SK-N-SH (cell line): ENCODE measurements around the gene FRMPD4. TPM values are rescaled to one million over a fixed set of nuclear protein-coding genes. Genes with fewer than 3 reads are reported as not detected.

Source experiments
- CTCF ChIA-PET: fragments of 300-600, 350-600 bp; formaldehyde crosslinking; extraction: SDS; loops from one replicate; lab custom pipeline; 2021; lab: Yijun Ruan, JAX
- POLR2A ChIA-PET: fragments of 350-600 bp; sonication (Branson Sonifier 250); formaldehyde crosslinking; extraction: SDS; loops from one replicate; lab custom pipeline; 2020; ENCODE audit warnings: antibody characterized with exemption, inconsistent platforms; lab: Yijun Ruan, JAX
- DNase-seq: peaks from one replicate; pipeline ENCODE4 v3.0.0; 2012
- H2AFZ ChIP-seq: fragments of 200-600 bp; sonication (generic); 2 replicates; pipeline ENCODE4 v1.8.1; 2016; ENCODE audit warnings: antibody characterized with exemption, mild to moderate bottlenecking, low read depth
- H3F3A ChIP-seq: fragments of 200-600 bp; sonication (generic); replicated peaks from 2 replicates; pipeline ENCODE3; 2016; ENCODE audit warnings: antibody characterized with exemption, mild to moderate bottlenecking; ENCODE audit not compliant: insufficient read depth
- H3K27ac ChIP-seq, 2 experiments: fragments of 200-500 bp in 1 of 2; fragments of 200-600 bp in 1 of 2; sonication (Bioruptor generic) in 1 of 2; sonication (generic), shearing (Covaris generic) in 1 of 2; 2 replicates each; pipeline versions ENCODE4 v1.5.1 to v1.6.1; 2014 to 2016; ENCODE audit warnings: low read depth in 2 of 2, inconsistent platforms in 1 of 2, low read length in 1 of 2, mild to moderate bottlenecking in 1 of 2, mixed read lengths in 1 of 2
- H3K27me3 ChIP-seq: fragments of 200-600 bp; sonication (generic), shearing (Covaris generic); 2 replicates; pipeline ENCODE4 v1.6.1; 2016; ENCODE audit warnings: mixed run types; ENCODE audit not compliant: insufficient read depth
- H3K36me3 ChIP-seq, 2 experiments: fragments of 200-500 bp in 1 of 2; fragments of 200-600 bp in 1 of 2; sonication (Bioruptor generic) in 1 of 2; sonication (generic) in 1 of 2; replicated peaks in 1 of 2; 2 replicates each; pipeline versions ENCODE3 to v1.5.1; 2014 to 2016; ENCODE audit warnings: low read length in 1 of 2, mild to moderate bottlenecking in 1 of 2; ENCODE audit not compliant: insufficient read depth in 2 of 2, control insufficient read depth in 1 of 2
- H3K4me1 ChIP-seq, 2 experiments: fragments of 200-500 bp in 1 of 2; fragments of 200-600 bp in 1 of 2; sonication (Bioruptor generic) in 1 of 2; sonication (generic), shearing (Covaris generic) in 1 of 2; 2 replicates each; pipeline versions ENCODE4 v1.5.1 to v1.6.1; 2014 to 2016; ENCODE audit warnings: low read depth in 1 of 2, low read length in 1 of 2, mixed run types in 1 of 2; ENCODE audit not compliant: insufficient read depth in 2 of 2, control insufficient read depth in 1 of 2
- H3K4me2 ChIP-seq: fragments of 200-600 bp; sonication (generic), shearing (Covaris generic); 2 replicates; pipeline ENCODE4 v1.6.1; 2017; ENCODE audit warnings: mixed run types
- H3K4me3 ChIP-seq, 2 experiments: fragments of 200-500 bp in 1 of 2; fragments of 200-600 bp in 1 of 2; sonication (Bioruptor generic) in 1 of 2; sonication (generic), shearing (Covaris generic) in 1 of 2; 2 replicates each; pipeline versions ENCODE4 v1.5.1 to v1.8.1; 2014 to 2016; ENCODE audit warnings: low read depth in 2 of 2, inconsistent platforms in 1 of 2, low read length in 1 of 2, mild to moderate bottlenecking in 1 of 2, mixed read lengths in 1 of 2, moderate library complexity in 1 of 2
- H3K79me2 ChIP-seq: fragments of 200-600 bp; sonication (generic); 2 replicates; pipeline ENCODE4 v1.8.1; 2017; ENCODE audit warnings: mild to moderate bottlenecking; ENCODE audit not compliant: insufficient read depth
- H3K9ac ChIP-seq: fragments of 200-600 bp; sonication (generic); 2 replicates; pipeline ENCODE4 v1.6.1; 2017; ENCODE audit warnings: mixed run types
- H3K9me2 ChIP-seq: fragments of 200-600 bp; sonication (generic); 2 replicates; pipeline ENCODE4 v1.6.1; 2017; ENCODE audit warnings: mixed run types
- H3K9me3 ChIP-seq: fragments of 200-600 bp; sonication (generic); 2 replicates; pipeline ENCODE4 v1.6.1; 2017; ENCODE audit warnings: mixed run types, mild to moderate bottlenecking, moderate library complexity
- H4K20me1 ChIP-seq: fragments of 200-600 bp; sonication (generic); 2 replicates; pipeline ENCODE4 v1.6.1; 2017; ENCODE audit warnings: mild to moderate bottlenecking, mixed run types; ENCODE audit not compliant: insufficient read depth
- ELF1 ChIP-seq: IDR thresholded peaks from 2 replicates; pipeline ENCODE4 v1.4.0; 2012
- EZH2phosphoT487 ChIP-seq: fragments of 200-600 bp; sonication (generic); IDR thresholded peaks from 2 replicates; pipeline ENCODE4 v1.6.1; 2017; ENCODE audit warnings: low read depth, mixed run types, mild to moderate bottlenecking, antibody characterized with exemption, moderate library complexity, borderline replicate concordance
- GATA2 ChIP-seq: sonication (generic); formaldehyde crosslinking; IDR thresholded peaks from 2 replicates; pipeline ENCODE4 v1.5.0; 2020; ENCODE audit warnings: mild to moderate bottlenecking, missing genetic modification reagents
- IRF3 ChIP-seq: fragments of 150-350 bp; IDR thresholded peaks from 2 replicates; pipeline ENCODE4 v1.6.1; 2016; ENCODE audit warnings: mild to moderate bottlenecking, low read depth, low read length
- MEF2A ChIP-seq: IDR thresholded peaks from 2 replicates; pipeline ENCODE4 v1.4.0; 2012; ENCODE audit warnings: low read depth, borderline replicate concordance
- PBX3 ChIP-seq: IDR thresholded peaks from 2 replicates; pipeline ENCODE4; 2012
- REST ChIP-seq: IDR thresholded peaks from 2 replicates; pipeline ENCODE4 v1.6.1; 2012; ENCODE audit warnings: mild to moderate bottlenecking, low read depth, low read length, moderate library complexity
- SIN3A ChIP-seq: IDR thresholded peaks from 2 replicates; pipeline ENCODE4 v1.6.1; 2012; ENCODE audit warnings: low read depth, mild to moderate bottlenecking, low read length, moderate library complexity, borderline replicate concordance
- YY1 ChIP-seq: IDR thresholded peaks from 2 replicates; pipeline ENCODE4 v1.4.0; 2012; ENCODE audit warnings: low read depth, mild to moderate bottlenecking
- ZBTB33 ChIP-seq: IDR thresholded peaks from 2 replicates; pipeline ENCODE4 v1.4.0; 2012; ENCODE audit warnings: low read depth, borderline replicate concordance
- WGBS: methylation state at CpG from one replicate; pipeline ENCODE4 v1.1.6; 2017; ENCODE audit warnings: low lambda C conversion rate; 5-methylcytosine and 5-hydroxymethylcytosine counted together
- polyA plus RNA-seq, 3 experiments: library from polyadenylated mRNA; depleted of rRNA; stranded (reverse); fragments of >200 nt; gene quantifications; 2 replicates each; pipeline ENCODE4 v1.2.3, GENCODE V29; 2012

FRMPD4 gene
- polyA plus RNA-seq, 1 of the 3 experiments (the other 2 are of a cell fraction), result not detected

GRCh38 chrX:12367254-12367653 lies 229.0 kb downstream of the FRMPD4 start:
- Histone ChIP-seq H3K79me2 (no peaks in the 10 kb centered on the region), H2AFZ (no peak overlapping the region), H4K20me1 (no peaks in the 10 kb centered on the region), H3K4me2 (no peak overlapping the region), H3K4me3 (no peak overlapping the region), H3K27me3 (no peaks in the 10 kb centered on the region), H3K9ac (no peak overlapping the region), H3K9me3 (no peaks in the 10 kb centered on the region), H3K9me2 (no peaks in the 10 kb centered on the region), H3F3A (no peaks in the 10 kb centered on the region), H3K4me1 (no peaks in the 10 kb centered on the region), H3K36me3 (no peaks in the 10 kb centered on the region), H3K27ac (no peak overlapping the region)
- POLR2A ChIA-PET, result no interaction called here
- WGBS, result 13% methylated on average over 11 of the region's 11 CpGs
- DNase-seq, result no peak
- CTCF ChIA-PET, result no interaction called here
- no peak for TF ChIP-seq GATA2
- TF ChIP-seq REST, result no peak
- no peak for TF ChIP-seq YY1
- no peak for TF ChIP-seq ELF1
- TF ChIP-seq EZH2phosphoT487, result no peak
- TF ChIP-seq PBX3, result no peak
- TF ChIP-seq ZBTB33, result no peak
- no peak for TF ChIP-seq SIN3A
- no peak for TF ChIP-seq MEF2A
- no peak for TF ChIP-seq IRF3
